Natural killer cell (primary cell): ENCODE measurements around the gene GPRASP2. TPM values are rescaled to one million over a fixed set of nuclear protein-coding genes. Genes with fewer than 3 reads are reported as not detected.
A peak's percentile ranks its signal among the peaks of the same experiment; 100 is the strongest.

Source experiments
- ATAC-seq, 3 donors: fragments of 150-1000 bp in 2 of 3; fragments of 200-7000 bp in 1 of 3; cut with Tn5 transposase; 1 replicate in 1 of 3; 2 replicates in 2 of 3; pipeline ENCODE4 v1.10.0; 2021; ENCODE audit warnings: mild to moderate bottlenecking in 2 of 3, moderate library complexity in 2 of 3
- DNase-seq, 2 donors: peaks; one replicate each; pipeline versions ENCODE4 v3.0.0 to v3.0.0-alpha.2; 2013 to 2021; ENCODE audit warnings: mixed read lengths in 1 of 2
- H3K27ac ChIP-seq: one replicate; pipeline ENCODE4 v1.5.1; 2013; ENCODE audit warnings: mild to moderate bottlenecking, low read length
- H3K27me3 ChIP-seq: one replicate; pipeline ENCODE4 v1.6.1; 2013; ENCODE audit warnings: low read length; ENCODE audit not compliant: control insufficient read depth, insufficient read depth
- H3K36me3 ChIP-seq: one replicate; pipeline ENCODE4 v1.6.1; 2013; ENCODE audit warnings: low read length; ENCODE audit not compliant: control insufficient read depth, insufficient read depth
- H3K4me1 ChIP-seq: one replicate; pipeline ENCODE4 v1.6.1; 2013; ENCODE audit warnings: low read length; ENCODE audit not compliant: control insufficient read depth, insufficient read depth
- H3K4me3 ChIP-seq: one replicate; pipeline ENCODE4 v1.5.1; 2013; ENCODE audit warnings: low read length
- H3K9me3 ChIP-seq: one replicate; pipeline ENCODE4 v1.6.1; 2013; ENCODE audit warnings: low read length; ENCODE audit not compliant: control insufficient read depth, insufficient read depth
- H3K27ac Mint-ChIP-seq, 2 donors: one replicate each; pipeline ENCODE4 v1.8.0; 2022; ENCODE audit warnings: mild to moderate bottlenecking in 2 of 2, mixed read lengths in 2 of 2, moderate library complexity in 1 of 2
- H3K27me3 Mint-ChIP-seq, 2 donors: one replicate each; pipeline ENCODE4 v1.8.0; 2022; ENCODE audit warnings: low read depth in 2 of 2, mixed read lengths in 2 of 2
- H3K36me3 Mint-ChIP-seq: one replicate; pipeline ENCODE4 v1.8.0; 2022; ENCODE audit warnings: mixed read lengths
- H3K4me1 Mint-ChIP-seq, 2 donors: one replicate each; pipeline ENCODE4 v1.8.0; 2022; ENCODE audit warnings: mixed read lengths in 2 of 2
- H3K4me3 Mint-ChIP-seq: one replicate; pipeline ENCODE4 v1.8.0; 2022; ENCODE audit warnings: mild to moderate bottlenecking, moderate library complexity, mixed read lengths
- H3K9me3 Mint-ChIP-seq, 2 donors: one replicate each; pipeline ENCODE4 v1.8.0; 2022; ENCODE audit warnings: mixed read lengths in 2 of 2
- CTCF ChIP-seq: fragments of 200-600 bp; IDR thresholded peaks from one replicate; pipeline ENCODE4 v1.8.0; 2022; ENCODE audit warnings: antibody characterized with exemption
- WGBS: methylation state at CpG from one replicate; pipeline ENCODE4 v1.1.7; 2013; ENCODE audit warnings: missing lambda C conversion rate; ENCODE audit not compliant: insufficient coverage; 5-methylcytosine and 5-hydroxymethylcytosine counted together
- intact Hi-C: fragments of 100-400 bp; cut with micrococcal nuclease; formaldehyde crosslinking; loops from one replicate; pipeline ENCODE4 v1.14.2; 2022
- total RNA-seq, 4 donors: library from RNA; stranded (reverse); fragments of 120-200 nt in 1 of 4; gene quantifications; one replicate each; pipeline versions ENCODE4 v1.2.3 to v1.2.4, GENCODE V29; 2013 to 2022

Gene GPRASP2
- total RNA-seq, 3 donors from 2014 or later (not counting 1 experiment from before 2014, with no cell fraction given): 0.43 to 0.70 (median 0.68) TPM

- Histone ChIP-seq H3K4me1 (no peaks in the 10 kb centered on the region), H3K36me3 (no peaks in the 10 kb centered on the region), H3K4me3 (no peak overlapping the region), H3K27ac (no peak overlapping the region), H3K27me3 (no peaks in the 10 kb centered on the region), H3K9me3 (no peaks in the 10 kb centered on the region)
- intact Hi-C loops: no loop called here
- Mint-ChIP-seq H3K9me3 (no peaks in the 10 kb centered on the region), H3K27me3 (no peaks in the 10 kb centered on the region), H3K4me1 (no peaks in the 10 kb centered on the region), H3K36me3 (no peaks in the 10 kb centered on the region), H3K4me3 (no peak overlapping the region), H3K27ac (no peak overlapping the region)
- no peak for DNase-seq
- TF ChIP-seq CTCF: no peak
- ATAC-seq: no peak
These were observed 15.9 kb upstream of the GPRASP2 start for GRCh38 chrX:102696306-102696705.

- TF ChIP-seq CTCF: no peak
- Histone ChIP-seq H3K27ac (no peak overlapping the region), H3K4me1 (no peaks in the 10 kb centered on the region), H3K9me3 (no peaks in the 10 kb centered on the region), H3K4me3 (no peak overlapping the region), H3K27me3 (no peaks in the 10 kb centered on the region), H3K36me3 (no peaks in the 10 kb centered on the region)
- H3K27ac Mint-ChIP-seq: no peak overlapping the region
- H3K36me3 Mint-ChIP-seq: no peaks in the 10 kb centered on the region
- H3K27me3 Mint-ChIP-seq: peaks cover 3 to 4% of the 10 kb centered on the region in 2 donors
- H3K4me1 Mint-ChIP-seq: no peaks in the 10 kb centered on the region
- DNase-seq: no peak
- H3K9me3 Mint-ChIP-seq: no peaks in the 10 kb centered on the region
- ATAC-seq: no peak
- intact Hi-C loops: no loop called here
- no peak overlapping the region for H3K4me3 Mint-ChIP-seq
These were observed 14.8 kb upstream of the GPRASP2 start for GRCh38 chrX:102697494-102697893.

- no peaks in the 10 kb centered on the region for H3K36me3 ChIP-seq
- no peak overlapping the region for H3K27ac Mint-ChIP-seq
- H3K27me3 ChIP-seq: peaks cover 10% of the 10 kb centered on the region
- H3K4me1 Mint-ChIP-seq: peaks cover 6 to 16% of the 10 kb centered on the region in 2 donors
- H3K27me3 Mint-ChIP-seq: peaks cover 14 to 31% of the 10 kb centered on the region in 2 donors
- no peaks in the 10 kb centered on the region for H3K36me3 Mint-ChIP-seq
- H3K4me3 Mint-ChIP-seq: no peak overlapping the region
- H3K4me3 ChIP-seq: no peak overlapping the region
- no peak for TF ChIP-seq CTCF
- no peaks in the 10 kb centered on the region for H3K9me3 ChIP-seq
- DNase-seq: no peak
- no peak for ATAC-seq
- H3K27ac ChIP-seq: no peak overlapping the region
- H3K4me1 ChIP-seq: peaks cover 13% of the 10 kb centered on the region
- 62% methylated on average over 2 of the region's 2 CpGs for WGBS
- intact Hi-C loops: no loop called here
- H3K9me3 Mint-ChIP-seq: no peaks in the 10 kb centered on the region
These were observed 3.3 kb upstream of the GPRASP2 start for GRCh38 chrX:102708900-102709299.

DNA sequence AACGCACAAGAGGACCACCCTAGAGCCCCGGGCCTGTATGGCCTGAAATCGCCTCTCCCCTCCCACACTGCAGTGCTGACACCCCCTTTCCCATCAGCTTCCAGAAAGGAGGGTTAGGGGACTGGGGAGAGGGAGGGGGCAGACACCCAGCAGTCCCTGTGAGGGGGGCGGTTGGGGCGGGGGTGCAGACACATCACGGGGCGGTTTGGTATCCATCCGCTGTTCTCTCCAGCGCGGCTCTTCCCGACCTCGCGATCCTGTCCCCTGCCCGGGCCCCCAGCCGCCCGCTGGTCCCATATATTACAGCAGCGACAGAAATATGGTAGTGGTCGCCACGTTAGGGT is 404 bp upstream of the GPRASP2 start:
- no peaks in the 10 kb centered on the region for H3K36me3 ChIP-seq
- Mint-ChIP-seq H3K27me3 (peaks cover 11 to 22% of the 10 kb centered on the region in 2 donors), H3K9me3 (no peaks in the 10 kb centered on the region), H3K36me3 (no peaks in the 10 kb centered on the region), H3K4me1 (peaks cover 6 to 16% of the 10 kb centered on the region in 2 donors), H3K4me3 (no peak overlapping the region), H3K27ac (peak overlapping the region in 1 of 2 donors; percentile 47)
- ATAC-seq: peak in 1 of 3 donors; percentile 27
- H3K27me3 ChIP-seq: peaks cover 10% of the 10 kb centered on the region
- H3K27ac ChIP-seq: no peak overlapping the region
- H3K9me3 ChIP-seq: no peaks in the 10 kb centered on the region
- no peak for DNase-seq
- WGBS: 2% methylated on average over 16 of the region's 19 CpGs
- intact Hi-C loops: no loop called here
- H3K4me3 ChIP-seq: peak overlapping the region; percentile 38
- no peak for TF ChIP-seq CTCF
- peaks cover 13% of the 10 kb centered on the region for H3K4me1 ChIP-seq
